Neural cell (in vitro differentiated cells): Measurements from ENCODE around the gene KLF12.

Experiments
- EP300 ChIP-seq: fragments of 450-650 bp; conservative IDR thresholded peaks from 2 replicates; pipeline ENCODE4 v1.6.1; 2014; ENCODE audit warnings: antibody characterized with exemption, mild to moderate bottlenecking, moderate library complexity; ENCODE audit not compliant: poor library complexity, severe bottlenecking
- TF ChIP-seq, protein P1 (sequence below): fragments of 450-650 bp; IDR thresholded peaks from 2 replicates; pipeline ENCODE4 v1.5.1; 2014; ENCODE audit warnings: antibody characterized with exemption, mild to moderate bottlenecking, moderate library complexity; ENCODE audit not compliant: poor library complexity, severe bottlenecking

DNA sequence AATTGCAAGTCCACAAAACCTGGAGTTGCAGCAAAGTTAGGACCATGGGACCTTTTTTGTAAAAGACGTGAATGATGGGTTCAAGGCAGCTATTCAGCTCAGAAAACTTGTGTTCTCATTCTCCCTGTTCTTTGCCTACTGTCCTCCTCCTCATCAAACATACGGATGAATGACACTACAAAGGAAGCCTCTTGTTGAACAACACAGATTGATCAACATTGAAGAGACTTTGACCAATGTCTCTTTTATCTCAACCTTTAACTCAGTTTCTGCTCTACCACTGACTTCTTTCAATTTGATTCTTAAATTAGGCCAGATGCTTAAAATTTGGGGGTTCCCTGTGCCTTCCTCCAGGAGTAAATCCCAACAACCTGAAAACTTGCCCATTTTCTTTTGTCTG, 27.9 kb upstream of the KLF12 start:
- TF ChIP-seq, protein P1, sequence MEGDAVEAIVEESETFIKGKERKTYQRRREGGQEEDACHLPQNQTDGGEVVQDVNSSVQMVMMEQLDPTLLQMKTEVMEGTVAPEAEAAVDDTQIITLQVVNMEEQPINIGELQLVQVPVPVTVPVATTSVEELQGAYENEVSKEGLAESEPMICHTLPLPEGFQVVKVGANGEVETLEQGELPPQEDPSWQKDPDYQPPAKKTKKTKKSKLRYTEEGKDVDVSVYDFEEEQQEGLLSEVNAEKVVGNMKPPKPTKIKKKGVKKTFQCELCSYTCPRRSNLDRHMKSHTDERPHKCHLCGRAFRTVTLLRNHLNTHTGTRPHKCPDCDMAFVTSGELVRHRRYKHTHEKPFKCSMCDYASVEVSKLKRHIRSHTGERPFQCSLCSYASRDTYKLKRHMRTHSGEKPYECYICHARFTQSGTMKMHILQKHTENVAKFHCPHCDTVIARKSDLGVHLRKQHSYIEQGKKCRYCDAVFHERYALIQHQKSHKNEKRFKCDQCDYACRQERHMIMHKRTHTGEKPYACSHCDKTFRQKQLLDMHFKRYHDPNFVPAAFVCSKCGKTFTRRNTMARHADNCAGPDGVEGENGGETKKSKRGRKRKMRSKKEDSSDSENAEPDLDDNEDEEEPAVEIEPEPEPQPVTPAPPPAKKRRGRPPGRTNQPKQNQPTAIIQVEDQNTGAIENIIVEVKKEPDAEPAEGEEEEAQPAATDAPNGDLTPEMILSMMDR = no peak
- TF ChIP-seq EP300 = no peak
